T-cell (primary cell): ENCODE measurements around the gene TIAM2. TPM values are rescaled to one million over a fixed set of nuclear protein-coding genes. Genes with fewer than 3 reads are reported as not detected.
"Not testable (repeated sequence)": the region's sequence is repeated elsewhere in the genome, so short reads cannot be mapped to it uniquely, and the experiment has no call there.

ENCODE experiments used
- ATAC-seq, 4 experiments: fragments of 200-7000 bp in 3 of 4; fragments of 150-1000 bp in 1 of 4; cut with Tn5 transposase; replicated peaks in 1 of 4; 1 replicate in 3 of 4; 2 replicates in 1 of 4; pipeline ENCODE4 v1.10.0; 2021; ENCODE audit warnings: moderate library complexity in 3 of 4, mild to moderate bottlenecking in 2 of 4, moderate number of reproducible peaks in 1 of 4
- CTCF ChIA-PET, 2 donors: fragments of 300-600 bp; sonication (Branson Sonifier 250); formaldehyde crosslinking; loops; one replicate each; lab custom pipeline; 2022; ENCODE audit warnings: antibody characterized with exemption in 2 of 2; lab: Charles Lee
- POLR2A ChIA-PET, 2 donors: fragments of 300-600 bp; sonication (Branson Sonifier 250); formaldehyde crosslinking; loops; one replicate each; lab custom pipeline; 2022; ENCODE audit warnings: antibody characterized with exemption in 2 of 2; lab: Charles Lee
- DNase-seq, 35 experiments: peaks; one replicate each; pipeline versions ENCODE4 v3.0.0 to v3.0.0-alpha.2; 2013 to 2023
- H3K27ac ChIP-seq: one replicate; pipeline ENCODE4 v1.5.1; 2013; ENCODE audit warnings: low read length
- H3K27me3 ChIP-seq, 2 experiments: replicated peaks in 1 of 2; 1 replicate in 1 of 2; 2 replicates in 1 of 2; pipeline versions ENCODE4 v1.6.1 to v1.7.0; 2013; ENCODE audit warnings: low read length in 1 of 2, mixed read lengths in 1 of 2; ENCODE audit not compliant: control insufficient read depth in 2 of 2, insufficient read depth in 2 of 2; ENCODE audit errors: extremely low read depth in 1 of 2
- H3K36me3 ChIP-seq, 2 donors: 1 replicate in 1 of 2; 2 replicates in 1 of 2; pipeline versions ENCODE4 v1.6.1 to v1.7.0; 2013; ENCODE audit warnings: low read length in 1 of 2; ENCODE audit not compliant: control insufficient read depth in 2 of 2, insufficient read depth in 1 of 2; ENCODE audit errors: extremely low read depth in 1 of 2
- H3K4me1 ChIP-seq, 2 experiments: 1 replicate in 1 of 2; 2 replicates in 1 of 2; pipeline versions ENCODE4 v1.6.1 to v1.7.0; 2013; ENCODE audit warnings: low read length in 2 of 2, mixed read lengths in 1 of 2; ENCODE audit not compliant: insufficient read depth in 2 of 2, control insufficient read depth in 1 of 2; ENCODE audit errors: extremely low read depth in 1 of 2
- H3K4me3 ChIP-seq, 2 donors: 1 replicate in 1 of 2; 2 replicates in 1 of 2; pipeline versions ENCODE4 v1.5.1 to v1.7.0; 2013; ENCODE audit warnings: mild to moderate bottlenecking in 2 of 2, low read length in 1 of 2, moderate library complexity in 1 of 2; ENCODE audit not compliant: control insufficient read depth in 1 of 2; ENCODE audit errors: extremely low read depth in 1 of 2
- H3K9me3 ChIP-seq: 2 replicates; pipeline ENCODE4 v1.7.0; 2013
- H3K27ac Mint-ChIP-seq, 2 donors: one replicate each; pipeline ENCODE4 v1.8.0; 2020 to 2021; ENCODE audit warnings: mild to moderate bottlenecking in 2 of 2, mixed read lengths in 2 of 2
- H3K27me3 Mint-ChIP-seq, 2 donors: one replicate each; pipeline ENCODE4 v1.8.0; 2021 to 2022; ENCODE audit warnings: mixed read lengths in 2 of 2
- H3K36me3 Mint-ChIP-seq: one replicate; pipeline ENCODE4 v1.8.0; 2021; ENCODE audit warnings: mixed read lengths
- H3K4me1 Mint-ChIP-seq, 3 donors: one replicate each; pipeline ENCODE4 v1.8.0; 2020 to 2022; ENCODE audit warnings: mixed read lengths in 3 of 3, mild to moderate bottlenecking in 1 of 3
- H3K4me3 Mint-ChIP-seq, 3 donors: one replicate each; pipeline ENCODE4 v1.8.0; 2020 to 2022; ENCODE audit warnings: mild to moderate bottlenecking in 3 of 3, mixed read lengths in 3 of 3, moderate library complexity in 3 of 3
- H3K9me3 Mint-ChIP-seq, 3 donors: one replicate each; pipeline ENCODE4 v1.8.0; 2020 to 2022; ENCODE audit warnings: mixed read lengths in 3 of 3
- WGBS: methylation state at CpG from one replicate; pipeline ENCODE4 v1.1.5; 2013; ENCODE audit warnings: missing lambda C conversion rate; ENCODE audit not compliant: insufficient coverage; 5-methylcytosine and 5-hydroxymethylcytosine counted together
- total RNA-seq, 35 experiments: library from RNA in 6 of 35; stranded (reverse) in 6 of 35; fragments of 120-200 nt in 1 of 35; gene quantifications; one replicate each; pipeline versions ENCODE4 v1.2.1 to v1.2.4 and lab custom pipeline; 2013 to 2026

Gene TIAM2
- total RNA-seq, 5 donors from 2014 or later (not counting 1 experiment from before 2014, with no cell fraction given) = 4.6 to 7.1 (median 6.8) TPM

GRCh38 chr6:155119201-155119600 is 124.1 kb downstream of the TIAM2 start:
- POLR2A ChIA-PET = not testable (repeated sequence)

DNA sequence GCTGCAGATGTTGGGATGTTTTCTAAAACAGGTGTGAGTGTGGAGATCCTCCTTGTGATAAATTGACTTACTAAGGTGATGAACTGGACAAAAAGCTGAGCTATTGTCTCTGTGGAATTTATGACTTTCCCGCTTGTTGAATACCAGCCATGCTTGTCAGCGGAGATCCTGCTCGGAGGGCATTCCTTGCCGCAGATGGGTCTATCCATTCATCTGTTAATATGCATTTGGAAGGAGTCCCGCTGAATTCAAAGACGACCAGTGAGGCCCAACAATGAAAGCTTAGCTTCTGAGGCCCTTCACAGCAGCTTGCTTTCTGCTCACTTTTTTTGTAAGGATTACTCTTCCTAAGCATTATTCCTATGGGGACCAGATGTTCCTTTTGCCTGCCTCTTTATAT is 124.9 kb downstream of the TIAM2 start:
- no peak for DNase-seq

More at GRCh38 chr6:155119201-155119600, 124.1 kb downstream of the TIAM2 start:
- H3K9me3 ChIP-seq, H3K27me3 Mint-ChIP-seq, H3K27ac Mint-ChIP-seq, H3K4me1 Mint-ChIP-seq, H3K4me1 ChIP-seq, DNase-seq, CTCF ChIA-PET, H3K36me3 Mint-ChIP-seq, H3K4me3 Mint-ChIP-seq, H3K36me3 ChIP-seq, H3K27me3 ChIP-seq, H3K27ac ChIP-seq, ATAC-seq, H3K4me3 ChIP-seq, H3K9me3 Mint-ChIP-seq: not testable (repeated sequence)
- 100% methylated on average over 1 of the region's 5 CpGs for WGBS

GRCh38 chr6:155121294-155121693 is 126.2 kb downstream of the TIAM2 start:
- H3K27me3 ChIP-seq = no peaks in the 10 kb centered on the region
- Mint-ChIP-seq H3K36me3 (no peaks in the 10 kb centered on the region), H3K4me3 (no peak overlapping the region), H3K9me3 (no peaks in the 10 kb centered on the region), H3K27me3 (peaks cover 0 to 1% of the 10 kb centered on the region in 2 donors), H3K27ac (no peak overlapping the region), H3K4me1 (peaks cover 0 to 6% (median 0%) of the 10 kb centered on the region in 3 donors)
- no CpG with 5 or more reads among the region's 4 CpGs for WGBS
- ChIA-PET POLR2A (no interaction called here), CTCF (no interaction called here)
- H3K4me1 ChIP-seq = no peaks in the 10 kb centered on the region
- ATAC-seq = no peak
- H3K27ac ChIP-seq = no peak overlapping the region
- H3K36me3 ChIP-seq = no peaks in the 10 kb centered on the region
- H3K9me3 ChIP-seq = no peaks in the 10 kb centered on the region
- no peak for DNase-seq
- H3K4me3 ChIP-seq = no peak overlapping the region

More for the DNA sequence above, 124.9 kb downstream of the TIAM2 start:
- ChIA-PET CTCF (interaction anchor here in 1 of 2 donors (0.6 kb wide), 2 partner anchors 124 to 1751 kb away, joined by 3 to 4 read pairs; no protein-coding TSS in a partner anchor), POLR2A (no interaction called here)
- H3K4me1 Mint-ChIP-seq = peaks cover 0 to 6% (median 0%) of the 10 kb centered on the region in 3 donors
- H3K27ac Mint-ChIP-seq = no peak overlapping the region
- H3K36me3 Mint-ChIP-seq = no peaks in the 10 kb centered on the region
- WGBS = 86% methylated on average over 4 of the region's 6 CpGs
- H3K4me3 Mint-ChIP-seq = no peak overlapping the region
- no peaks in the 10 kb centered on the region for H3K27me3 ChIP-seq
- no peak overlapping the region for H3K4me3 ChIP-seq
- H3K9me3 ChIP-seq = no peaks in the 10 kb centered on the region
- no peaks in the 10 kb centered on the region for H3K9me3 Mint-ChIP-seq
- no peak for ATAC-seq
- no peaks in the 10 kb centered on the region for H3K4me1 ChIP-seq
- H3K27ac ChIP-seq = no peak overlapping the region
- no peaks in the 10 kb centered on the region for H3K36me3 ChIP-seq
- peaks cover 0 to 1% of the 10 kb centered on the region in 2 donors for H3K27me3 Mint-ChIP-seq

DNA sequence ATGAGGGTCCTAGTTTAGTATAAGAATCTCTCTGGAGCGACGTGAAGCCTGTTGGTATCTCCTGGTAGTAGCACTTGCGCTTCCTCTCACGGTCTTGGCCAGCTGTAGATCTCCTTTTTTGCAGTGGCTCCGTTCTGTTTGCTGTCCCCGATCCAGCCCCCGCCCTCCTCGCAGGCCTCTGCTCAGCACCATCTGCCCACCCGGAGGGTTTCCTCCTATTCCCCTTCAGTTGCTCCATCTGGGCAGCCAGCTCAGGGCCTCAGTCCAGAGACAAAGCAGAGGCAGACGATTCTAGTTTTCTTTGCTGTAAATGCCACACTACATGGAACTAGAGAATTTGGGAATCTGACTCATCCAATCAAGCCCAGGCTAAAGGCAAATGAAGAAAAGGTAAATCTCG is 126.6 kb downstream of the TIAM2 start:
- Mint-ChIP-seq H3K27ac (no peak overlapping the region), H3K4me3 (no peak overlapping the region), H3K9me3 (no peaks in the 10 kb centered on the region), H3K4me1 (peaks cover 0 to 6% (median 0%) of the 10 kb centered on the region in 3 donors), H3K27me3 (peaks cover 0 to 1% of the 10 kb centered on the region in 2 donors), H3K36me3 (no peaks in the 10 kb centered on the region)
- H3K27ac ChIP-seq = no peak overlapping the region
- no peaks in the 10 kb centered on the region for H3K27me3 ChIP-seq
- WGBS = 70% methylated on average over 10 of the region's 11 CpGs
- H3K4me3 ChIP-seq = no peak overlapping the region
- POLR2A ChIA-PET = no interaction called here
- CTCF ChIA-PET = no interaction called here
- no peaks in the 10 kb centered on the region for H3K9me3 ChIP-seq
- no peaks in the 10 kb centered on the region for H3K4me1 ChIP-seq
- H3K36me3 ChIP-seq = no peaks in the 10 kb centered on the region
- ATAC-seq (no peak), DNase-seq (no peak)

DNA sequence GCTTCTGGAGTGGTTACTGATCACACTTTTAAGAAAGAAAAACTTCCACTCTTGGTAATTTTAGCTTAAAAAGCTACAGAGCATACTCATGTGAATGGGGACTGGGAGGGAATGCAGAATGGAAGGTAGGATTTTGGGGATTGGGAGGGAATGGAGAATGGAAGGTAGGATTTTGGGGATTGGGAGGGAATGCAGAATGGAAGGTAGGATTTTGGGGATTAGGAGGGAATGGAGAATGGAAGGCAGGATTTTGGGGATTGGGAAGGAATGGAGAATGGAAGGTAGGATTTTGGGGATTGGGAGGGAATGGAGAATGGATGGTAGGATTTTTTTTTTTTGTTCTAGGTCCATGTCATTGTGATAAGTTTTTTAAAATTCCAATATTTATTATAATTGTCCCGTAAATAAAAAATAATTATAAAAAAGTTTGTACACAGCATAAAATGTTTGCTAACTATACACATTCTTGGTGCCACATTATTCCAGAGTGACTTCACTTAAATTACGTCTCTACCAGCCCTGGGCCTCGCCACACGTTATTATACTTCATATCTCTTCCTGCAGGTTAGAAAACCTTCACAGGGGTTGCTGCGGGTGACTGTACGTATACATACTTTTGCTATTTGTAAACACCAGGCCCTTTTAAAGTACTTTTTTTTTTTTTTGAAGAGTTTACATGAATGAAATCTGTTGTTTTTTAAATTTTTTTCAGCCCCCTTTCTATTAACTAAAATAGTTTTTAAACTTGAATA is 127.3 kb downstream of the TIAM2 start:
- Mint-ChIP-seq H3K27me3 (peaks cover 0 to 1% of the 10 kb centered on the region in 2 donors), H3K27ac (no peak overlapping the region), H3K9me3 (no peaks in the 10 kb centered on the region), H3K36me3 (no peaks in the 10 kb centered on the region), H3K4me3 (no peak overlapping the region), H3K4me1 (peaks cover 0 to 6% (median 3%) of the 10 kb centered on the region in 3 donors)
- H3K36me3 ChIP-seq = no peaks in the 10 kb centered on the region
- H3K9me3 ChIP-seq = no peaks in the 10 kb centered on the region
- ChIA-PET POLR2A (no interaction called here), CTCF (no interaction called here)
- ATAC-seq (no peak), DNase-seq (no peak)
- H3K4me3 ChIP-seq = no peak overlapping the region
- H3K4me1 ChIP-seq = no peaks in the 10 kb centered on the region
- H3K27me3 ChIP-seq = no peaks in the 10 kb centered on the region
- WGBS = 100% methylated on average over 1 of the region's 6 CpGs
- no peak overlapping the region for H3K27ac ChIP-seq

GRCh38 chr6:155123520-155123919 is 128.4 kb downstream of the TIAM2 start:
- ATAC-seq (no peak), DNase-seq (no peak)
- ChIA-PET CTCF (no interaction called here), POLR2A (no interaction called here)
- no peaks in the 10 kb centered on the region for H3K27me3 ChIP-seq
- 95% methylated on average over 11 of the region's 11 CpGs for WGBS
- H3K27ac ChIP-seq = no peak overlapping the region
- H3K27ac Mint-ChIP-seq = no peak overlapping the region
- H3K9me3 Mint-ChIP-seq = no peaks in the 10 kb centered on the region
- peaks cover 0 to 1% of the 10 kb centered on the region in 2 donors for H3K27me3 Mint-ChIP-seq
- H3K4me1 Mint-ChIP-seq = peaks cover 0 to 6% (median 3%) of the 10 kb centered on the region in 3 donors
- no peaks in the 10 kb centered on the region for H3K9me3 ChIP-seq
- no peak overlapping the region for H3K4me3 Mint-ChIP-seq
- H3K4me1 ChIP-seq = no peaks in the 10 kb centered on the region
- no peaks in the 10 kb centered on the region for H3K36me3 Mint-ChIP-seq
- no peaks in the 10 kb centered on the region for H3K36me3 ChIP-seq
- no peak overlapping the region for H3K4me3 ChIP-seq
